ENCODE results near the gene EMP1. TPM values are rescaled to one million over a fixed set of nuclear protein-coding genes. Genes with fewer than 3 reads are reported as not detected.
A peak's percentile ranks its signal among the peaks of the same experiment; 100 is the strongest.

Gene EMP1, protein sequence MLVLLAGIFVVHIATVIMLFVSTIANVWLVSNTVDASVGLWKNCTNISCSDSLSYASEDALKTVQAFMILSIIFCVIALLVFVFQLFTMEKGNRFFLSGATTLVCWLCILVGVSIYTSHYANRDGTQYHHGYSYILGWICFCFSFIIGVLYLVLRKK
- polyA plus RNA-seq (ENCODE audit: insufficient read length), result 97.8 TPM
- long read RNA-seq, donor 1, full-length matches to known transcripts, result 19 of 19 reads
- long read RNA-seq, donor 1, partial matches to known transcripts, result 0 of 19 reads
- long read RNA-seq, donor 1, other reads (novel, unspliced or antisense), result 0 of 19 reads
- long read RNA-seq, donor 2, full-length matches to known transcripts, result 19 of 19 reads
- long read RNA-seq, donor 2, partial matches to known transcripts, result 0 of 19 reads
- long read RNA-seq, donor 2, other reads (novel, unspliced or antisense), result 0 of 19 reads
- long read RNA-seq, donor 3, full-length matches to known transcripts, result 18 of 23 reads
- long read RNA-seq, donor 3, partial matches to known transcripts, result 5 of 23 reads
- long read RNA-seq, donor 3, other reads (novel, unspliced or antisense), result 0 of 23 reads
- long read RNA-seq, donor 4, full-length matches to known transcripts, result 1 of 1 reads
- long read RNA-seq, donor 4, partial matches to known transcripts, result 0 of 1 reads
- long read RNA-seq, donor 4, other reads (novel, unspliced or antisense), result 0 of 1 reads
- long read RNA-seq, donor 5, full-length matches to known transcripts, result 25 of 25 reads
- long read RNA-seq, donor 5, partial matches to known transcripts, result 0 of 25 reads
- long read RNA-seq, donor 5, other reads (novel, unspliced or antisense), result 0 of 25 reads
- long read RNA-seq, donor 6, full-length matches to known transcripts, result 20 of 33 reads
- long read RNA-seq, donor 6, partial matches to known transcripts, result 13 of 33 reads
- long read RNA-seq, donor 6, other reads (novel, unspliced or antisense), result 0 of 33 reads
- long read RNA-seq, donor 7, full-length matches to known transcripts, result 30 of 30 reads
- long read RNA-seq, donor 7, partial matches to known transcripts, result 0 of 30 reads
- long read RNA-seq, donor 7, other reads (novel, unspliced or antisense), result 0 of 30 reads
- long read RNA-seq, donor 8, full-length matches to known transcripts, result 12 of 12 reads
- long read RNA-seq, donor 8, partial matches to known transcripts, result 0 of 12 reads
- long read RNA-seq, donor 8, other reads (novel, unspliced or antisense), result 0 of 12 reads

DNA sequence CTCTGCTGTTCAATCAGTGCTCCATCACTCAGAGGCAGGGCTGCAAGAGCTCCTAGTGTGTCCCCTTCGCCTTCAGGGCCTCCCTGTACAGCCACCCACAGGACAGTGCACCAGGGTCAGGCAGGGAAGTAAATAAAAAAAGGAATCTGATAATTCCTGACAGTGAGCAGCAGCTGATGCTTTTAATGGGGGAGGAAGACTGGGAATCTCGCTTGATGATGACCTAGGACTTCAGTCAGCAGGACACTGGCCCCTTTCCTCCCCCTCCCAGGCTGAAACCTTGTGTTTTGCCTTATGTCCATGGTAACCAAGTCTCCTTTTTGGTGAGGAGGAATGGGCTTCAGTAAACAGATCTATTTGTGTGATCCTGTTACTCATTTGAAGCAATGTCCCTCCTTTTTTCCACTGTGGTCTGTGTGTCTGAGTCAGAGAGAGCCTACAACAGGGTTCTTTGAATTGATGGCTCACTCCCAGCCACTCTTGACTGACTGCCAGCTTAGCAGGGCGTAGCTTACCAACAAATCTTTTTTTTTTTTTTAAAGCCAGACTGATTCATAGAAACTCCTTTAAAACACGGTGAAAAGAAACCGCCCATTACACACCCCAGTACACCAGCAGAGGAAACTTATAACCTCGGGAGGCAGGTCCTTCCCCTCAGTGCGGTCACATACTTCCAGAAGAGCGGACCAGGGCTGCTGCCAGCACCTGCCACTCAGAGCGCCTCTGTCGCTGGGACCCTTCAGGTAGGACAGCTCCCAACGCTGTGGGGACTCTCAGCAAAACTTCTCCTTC is at the start of gene EMP1:
EMP1 (plus strand) TSS at position 597 of the 792 bp plus-strand sequence. CDS start 14,785 bp downstream, outside the sequence.
- peak; percentile 91 for DNase-seq

DNA sequence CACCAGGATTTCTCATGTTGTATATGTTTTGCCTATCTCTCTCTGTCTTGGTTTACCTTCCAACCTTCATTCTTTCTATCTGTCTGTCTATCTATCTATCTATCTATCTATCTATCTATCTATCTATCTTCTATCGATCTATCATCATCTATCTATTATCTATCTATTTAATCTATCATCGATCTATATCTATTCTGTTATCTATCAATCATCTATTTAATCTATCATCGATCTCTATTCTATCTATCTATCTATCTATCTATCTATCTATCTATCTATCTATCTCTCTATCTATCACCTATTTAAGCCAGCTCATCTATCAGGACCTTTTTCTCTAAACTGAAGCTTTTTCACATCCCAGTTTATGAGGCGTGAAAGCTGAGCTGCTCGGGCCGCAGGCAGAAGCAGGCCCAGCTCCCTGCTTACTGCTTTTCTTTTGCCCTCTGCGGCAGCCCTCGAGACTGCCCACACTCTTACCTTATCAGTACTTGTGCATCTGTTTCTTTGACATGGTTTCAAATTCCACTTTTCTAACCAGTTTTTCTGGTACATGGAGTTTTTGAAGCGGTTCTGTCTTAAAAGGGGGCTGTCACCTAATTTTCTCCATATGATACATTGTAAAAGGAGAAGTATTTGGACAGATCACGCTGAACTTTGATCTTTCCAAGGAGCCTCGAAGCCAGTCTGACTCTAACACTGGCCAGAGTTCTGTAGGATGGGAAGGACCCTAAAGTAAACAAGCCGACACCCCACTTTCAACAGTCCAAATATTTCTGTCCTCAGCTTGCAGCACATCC is 48.6 kb upstream of the EMP1 start:
- peak; percentile 46 for DNase-seq

GRCh38 chr12:13148485-13148847 is 48.1 kb upstream of the EMP1 start:
- no peak for DNase-seq

DNA sequence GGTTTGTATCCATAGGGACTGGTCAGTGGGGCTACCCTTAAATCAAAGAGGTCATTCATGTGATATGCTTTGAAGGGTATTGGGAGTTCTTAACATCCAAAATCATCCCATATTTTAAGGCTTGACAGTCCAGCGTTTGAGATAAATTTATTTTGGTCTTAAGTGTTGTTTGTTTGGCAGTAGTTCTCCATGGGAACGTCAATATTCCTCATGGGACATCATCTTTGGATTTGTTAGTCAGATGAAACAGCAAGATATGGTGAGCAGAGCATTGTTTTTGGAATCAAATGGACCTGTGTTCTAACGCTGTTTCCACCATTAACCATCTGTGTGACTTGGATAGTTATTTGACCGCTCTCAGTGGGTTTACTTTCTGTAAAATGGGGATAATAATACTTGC is 47.1 kb upstream of the EMP1 start:
- no peak for DNase-seq

- DNase-seq, result no peak
These were observed 44.2 kb upstream of the EMP1 start for GRCh38 chr12:13152281-13152680.

GRCh38 chr12:13152756-13153155 is 43.8 kb upstream of the EMP1 start:
- no peak for DNase-seq

DNA sequence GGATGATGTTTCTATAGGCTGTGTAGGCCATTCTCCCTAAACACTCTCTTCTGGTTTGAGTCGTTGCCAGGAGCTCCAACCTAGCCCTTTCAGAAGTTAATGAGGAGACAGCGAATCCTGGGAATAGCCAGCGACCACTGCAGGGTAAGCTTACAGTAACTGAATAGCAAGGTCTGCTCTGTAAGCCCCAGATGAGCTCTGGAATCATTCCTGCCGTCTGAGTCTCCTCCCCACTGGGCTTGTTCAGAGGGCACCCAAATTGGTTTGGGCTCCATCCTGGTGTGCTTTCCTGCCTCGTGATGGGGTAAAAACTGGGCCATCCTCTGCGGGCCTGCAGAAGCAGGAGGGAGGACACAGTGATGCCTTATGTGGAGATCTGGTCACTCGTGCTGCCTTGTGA is 43.3 kb upstream of the EMP1 start:
- no peak for DNase-seq

GRCh38 chr12:13154027-13154538 is 42.4 kb upstream of the EMP1 start:
- DNase-seq, result no peak

DNA sequence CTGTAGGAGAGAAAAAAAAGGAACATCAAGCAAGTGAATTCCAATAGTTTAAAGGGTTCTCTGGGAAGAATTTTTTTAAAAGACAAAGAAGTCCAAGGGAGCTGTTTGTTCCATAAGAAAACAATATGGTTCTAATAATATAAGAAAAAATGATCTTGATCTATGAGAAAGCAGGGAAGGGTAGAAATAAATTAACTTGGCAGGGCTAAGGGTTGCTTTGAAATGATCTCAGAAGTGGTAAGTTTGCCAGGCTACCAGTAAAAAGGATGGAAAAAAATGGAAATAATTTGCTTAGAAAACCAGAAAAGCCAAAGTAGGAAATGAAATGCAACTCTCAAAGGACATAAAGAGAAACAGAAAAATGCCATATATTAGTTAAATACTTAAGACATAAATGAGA is 41.7 kb upstream of the EMP1 start:
- no peak for DNase-seq

DNA sequence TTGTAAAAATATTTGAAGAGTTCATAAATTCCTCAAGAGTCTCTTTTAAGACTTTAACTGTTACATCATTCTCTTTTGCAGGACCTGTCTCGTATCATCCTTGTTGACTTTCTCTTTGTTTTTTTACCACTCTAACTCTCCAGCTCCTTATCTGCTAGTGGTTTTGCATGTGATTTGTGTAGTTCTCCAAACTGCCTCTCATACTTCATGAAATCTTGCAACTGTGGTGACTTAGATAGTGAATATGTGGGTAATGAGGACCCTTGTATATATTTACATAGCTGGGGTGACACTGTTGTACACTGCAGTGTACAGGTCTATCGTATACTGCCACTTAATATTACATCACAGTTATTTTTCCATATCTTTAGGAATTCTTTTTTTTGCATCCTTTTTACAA is 40.2 kb upstream of the EMP1 start:
- no peak for DNase-seq

DNA sequence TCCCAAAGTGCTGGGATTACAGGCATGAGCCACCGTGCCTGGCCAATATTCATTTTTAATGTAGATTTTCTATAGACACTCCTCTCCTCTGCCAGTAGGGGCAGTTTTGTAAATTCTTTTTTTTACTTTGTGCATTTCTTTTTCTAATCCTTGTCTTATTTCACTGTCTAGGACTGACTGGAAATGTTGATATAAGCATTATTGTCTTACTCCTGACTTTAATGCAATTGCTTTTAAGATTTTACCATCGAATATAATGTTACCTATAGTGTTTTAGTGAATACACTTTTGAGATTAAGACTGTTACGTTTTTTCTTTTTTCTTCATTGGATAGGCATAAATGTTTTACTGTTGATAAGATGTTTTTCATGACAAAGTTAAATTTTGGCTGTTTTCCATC is 35.4 kb upstream of the EMP1 start:
- no peak for DNase-seq

GRCh38 chr12:13162904-13163303 is 33.6 kb upstream of the EMP1 start:
- no peak for DNase-seq

DNA sequence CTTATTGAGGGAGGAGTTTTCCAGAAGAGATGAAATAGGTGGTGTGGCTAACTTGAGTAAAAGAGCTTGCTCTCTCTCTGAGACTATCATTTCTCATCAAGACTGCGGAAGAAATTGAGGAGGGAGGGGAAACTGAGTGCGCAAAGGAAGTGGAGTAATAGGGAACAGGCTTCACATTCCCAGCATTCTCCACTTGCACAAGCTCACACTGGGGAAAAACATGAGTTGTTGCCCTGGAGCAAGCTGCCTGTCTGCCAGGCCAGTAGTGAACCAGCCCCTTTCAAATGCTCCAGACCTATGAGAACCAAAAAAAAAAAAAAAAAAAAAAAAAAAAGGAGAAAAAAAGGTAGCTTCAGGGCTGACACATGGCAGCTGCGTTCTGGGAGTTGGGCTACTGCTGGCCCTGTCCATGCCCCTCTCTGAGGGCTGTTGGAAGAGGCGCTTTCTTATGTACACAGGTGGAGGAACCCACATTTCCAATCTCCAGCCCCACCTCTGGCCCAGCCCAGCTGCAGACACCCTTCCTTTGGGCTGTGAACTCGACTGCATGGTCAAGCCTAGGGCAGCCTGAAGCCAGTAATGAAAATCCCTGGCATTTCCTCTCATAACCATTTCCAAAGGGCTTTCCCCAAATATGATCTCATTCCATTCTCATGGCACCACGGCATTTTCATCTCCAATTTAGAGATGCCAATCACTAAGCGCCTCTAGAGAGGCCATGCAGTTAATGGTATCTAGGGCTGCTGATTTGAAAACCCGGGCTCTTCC is 32.5 kb upstream of the EMP1 start:
- no peak for DNase-seq

DNA sequence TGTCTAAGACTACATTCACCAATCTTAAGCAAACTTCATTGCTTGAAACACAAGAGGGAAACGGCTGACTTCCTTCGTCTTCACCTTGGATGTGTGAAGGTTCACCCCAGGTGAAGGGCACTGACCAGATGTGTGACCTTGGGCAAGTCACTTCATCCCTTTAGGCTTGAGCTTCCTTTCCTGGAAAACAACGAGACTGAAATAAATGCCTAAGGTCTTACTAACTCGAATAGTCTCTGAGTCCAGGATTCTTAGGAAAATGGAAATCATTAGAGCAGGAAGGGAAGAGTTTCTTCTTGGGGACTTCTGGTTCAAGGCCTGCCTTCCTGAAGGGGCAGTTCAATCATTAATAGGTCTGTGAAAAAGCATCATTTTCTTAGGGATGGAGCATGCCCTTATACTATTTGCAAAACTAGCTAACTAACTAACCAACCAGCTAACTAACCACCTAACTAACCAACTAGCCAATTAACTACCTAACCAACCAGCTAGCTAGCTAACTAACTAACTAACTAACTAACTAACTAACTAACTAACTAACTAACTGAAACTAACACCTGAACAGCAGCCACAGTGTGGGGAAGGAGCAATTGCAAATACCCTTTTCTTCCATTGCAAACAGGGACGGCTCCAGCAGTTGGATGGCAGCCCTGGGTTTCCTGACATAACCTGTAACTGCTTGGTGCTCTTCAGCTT is 31.5 kb upstream of the EMP1 start:
- DNase-seq, result no peak

- no peak for DNase-seq
These were observed 30.9 kb upstream of the EMP1 start for GRCh38 chr12:13165617-13166041.

- DNase-seq, result no peak
These were observed 29.3 kb upstream of the EMP1 start for GRCh38 chr12:13167226-13167625.

DNA sequence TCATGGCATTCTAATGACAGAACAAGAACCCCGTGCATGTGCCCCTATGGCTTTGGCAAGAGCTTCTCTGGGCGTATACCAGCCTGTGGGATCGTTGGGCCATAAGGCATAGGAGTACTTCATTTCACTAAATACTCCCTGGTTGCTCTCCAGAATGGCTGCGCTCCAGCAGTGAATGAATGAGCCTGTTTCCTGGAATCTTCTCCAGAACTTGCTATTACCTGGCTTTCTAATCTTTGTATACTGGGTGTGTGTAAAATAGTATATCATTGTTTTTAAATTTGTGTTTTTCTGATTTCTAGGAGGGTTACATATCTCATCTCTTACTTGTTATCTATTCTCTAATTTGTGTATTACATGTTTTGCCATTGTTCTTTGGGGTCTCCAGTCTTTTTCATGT is 28.6 kb upstream of the EMP1 start:
- DNase-seq, result no peak

DNA sequence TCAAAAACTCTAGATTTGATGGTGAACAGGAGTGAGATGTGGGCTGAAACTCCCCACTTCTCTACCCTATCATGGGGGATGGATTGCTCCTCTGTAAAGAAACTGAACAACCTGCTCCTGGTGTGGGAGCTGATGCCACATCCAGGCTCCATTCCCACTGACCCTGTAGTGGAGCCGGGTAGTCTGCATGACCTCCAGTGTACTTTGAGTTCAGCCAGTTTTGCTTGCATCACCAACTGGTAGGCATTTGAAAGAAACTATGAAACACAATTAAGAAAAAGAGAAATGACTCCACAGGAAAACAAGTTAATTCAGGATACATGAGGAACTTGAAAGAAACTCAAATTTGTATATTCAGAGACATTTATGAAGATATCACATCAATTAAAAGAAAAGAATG is 27.3 kb upstream of the EMP1 start:
- no peak for DNase-seq

- DNase-seq, result no peak
These were observed 25.5 kb upstream of the EMP1 start for GRCh38 chr12:13170892-13171490.
